Hepatocyte (in vitro differentiated cells): ENCODE data around the gene LUC7L. TPM values are rescaled to one million over a fixed set of nuclear protein-coding genes. Genes with fewer than 3 reads are reported as not detected.

Experiments
- DNase-seq: peaks from one replicate; pipeline ENCODE4 v3.0.0-alpha.2; 2016; ENCODE audit warnings: low spot score
- H2AFZ ChIP-seq: fragments of 200-600 bp; sonication (generic); 2 replicates; pipeline ENCODE4 v1.6.0; 2016; ENCODE audit warnings: antibody characterized with exemption, mild to moderate bottlenecking
- H3K27ac ChIP-seq: fragments of 200-600 bp; sonication (generic); 2 replicates; pipeline ENCODE4 v1.5.1; 2016; ENCODE audit warnings: mild to moderate bottlenecking
- H3K27me3 ChIP-seq: fragments of 200-600 bp; sonication (generic); 2 replicates; pipeline ENCODE4 v1.6.1; 2016
- H3K36me3 ChIP-seq: fragments of 200-600 bp; sonication (generic); replicated peaks from 2 replicates; pipeline ENCODE4 v1.5.1; 2016; ENCODE audit warnings: low read depth; ENCODE audit not compliant: insufficient read depth
- H3K4me1 ChIP-seq: fragments of 200-600 bp; sonication (generic); 2 replicates; pipeline ENCODE4 v1.5.1; 2016; ENCODE audit warnings: mild to moderate bottlenecking, moderate library complexity; ENCODE audit not compliant: insufficient read depth
- H3K4me2 ChIP-seq: fragments of 200-600 bp; sonication (generic); 2 replicates; pipeline ENCODE4 v1.6.0; 2016
- H3K4me3 ChIP-seq: fragments of 200-600 bp; sonication (generic); 2 replicates; pipeline ENCODE4 v1.5.1; 2016; ENCODE audit warnings: mild to moderate bottlenecking
- H3K79me2 ChIP-seq: fragments of 200-600 bp; sonication (generic); 2 replicates; pipeline ENCODE4 v1.6.0; 2017; ENCODE audit warnings: mild to moderate bottlenecking
- H3K9me2 ChIP-seq: fragments of 200-600 bp; sonication (generic); replicated peaks from 2 replicates; pipeline ENCODE4 v1.6.0; 2017; ENCODE audit warnings: mild to moderate bottlenecking; ENCODE audit not compliant: insufficient read depth
- H3K9me3 ChIP-seq: fragments of 200-600 bp; sonication (generic); 2 replicates; pipeline ENCODE4 v1.5.1; 2016; ENCODE audit warnings: low read depth, mild to moderate bottlenecking
- H4K20me1 ChIP-seq: fragments of 200-600 bp; sonication (generic); 2 replicates; pipeline ENCODE4 v1.6.0; 2016; ENCODE audit warnings: mild to moderate bottlenecking; ENCODE audit not compliant: insufficient read depth, poor library complexity, severe bottlenecking
- CTCF ChIP-seq: fragments of 200-600 bp; sonication (generic); IDR thresholded peaks from 2 replicates; pipeline ENCODE4 v1.5.1; 2016; ENCODE audit warnings: antibody characterized with exemption, mild to moderate bottlenecking; ENCODE audit not compliant: poor library complexity
- EZH2 ChIP-seq: fragments of 200-600 bp; sonication (generic); IDR thresholded peaks from 2 replicates; pipeline ENCODE4 v1.6.1; 2016; ENCODE audit warnings: antibody characterized with exemption, mild to moderate bottlenecking, borderline replicate concordance
- EZH2phosphoT487 ChIP-seq: fragments of 200-600 bp; sonication (generic); IDR thresholded peaks from one replicate; pipeline ENCODE4 v1.6.1; 2018; ENCODE audit warnings: antibody characterized with exemption, mild to moderate bottlenecking, low read depth, moderate library complexity; ENCODE audit not compliant: unreplicated experiment, severe bottlenecking
- WGBS: methylation state at CpG from one replicate; pipeline ENCODE4 v1.1.6; 2016; ENCODE audit warnings: low lambda C conversion rate; ENCODE audit errors: missing lambda C conversion rate; 5-methylcytosine and 5-hydroxymethylcytosine counted together
- polyA plus RNA-seq: library from polyadenylated mRNA; unstranded; fragments of >200 nt; fragmentation: Nextera tagmentation; extraction: Ambion mirVana; gene quantifications from 2 replicates; pipeline ENCODE4 v1.2.1, GENCODE V29; 2016
- total RNA-seq: library from RNA; depleted of rRNA; stranded (reverse); fragments of >200 nt; gene quantifications from 2 replicates; pipeline ENCODE4 v1.2.3, GENCODE V29; 2014

LUC7L gene
- total and polyA plus RNA-seq, 2 experiments from 2014 or later: 75.2 to 75.4 TPM

GRCh38 chr16:275786-276232, 46.6 kb upstream of the LUC7L start, which contains the start of gene RGS11:
TSS of gene RGS11 (minus strand) at chr16:275944. CDS start at chr16:275911, 33 bp downstream.
- no peak for DNase-seq
- Histone ChIP-seq H3K27ac (no peak within 1 kb of the TSS), H3K79me2 (no peaks in the 10 kb centered on the region), H2AFZ (no peak within 1 kb of the TSS), H3K4me2 (peak within 1 kb of the TSS; percentile 91), H3K4me1 (peaks cover 2% of the 10 kb centered on the region), H3K4me3 (no peak within 1 kb of the TSS), H3K9me3 (no peaks in the 10 kb centered on the region), H3K9me2 (no peaks in the 10 kb centered on the region), H3K36me3 (no peaks in the 10 kb centered on the region), H3K27me3 (peaks cover 41% of the 10 kb centered on the region), H4K20me1 (no peaks in the 10 kb centered on the region)
- whole genome bisulfite sequencing: no CpG with 5 or more reads among the region's 56 CpGs
- TF ChIP-seq CTCF (no peak), EZH2 (no peak), EZH2phosphoT487 (no peak)

DNA sequence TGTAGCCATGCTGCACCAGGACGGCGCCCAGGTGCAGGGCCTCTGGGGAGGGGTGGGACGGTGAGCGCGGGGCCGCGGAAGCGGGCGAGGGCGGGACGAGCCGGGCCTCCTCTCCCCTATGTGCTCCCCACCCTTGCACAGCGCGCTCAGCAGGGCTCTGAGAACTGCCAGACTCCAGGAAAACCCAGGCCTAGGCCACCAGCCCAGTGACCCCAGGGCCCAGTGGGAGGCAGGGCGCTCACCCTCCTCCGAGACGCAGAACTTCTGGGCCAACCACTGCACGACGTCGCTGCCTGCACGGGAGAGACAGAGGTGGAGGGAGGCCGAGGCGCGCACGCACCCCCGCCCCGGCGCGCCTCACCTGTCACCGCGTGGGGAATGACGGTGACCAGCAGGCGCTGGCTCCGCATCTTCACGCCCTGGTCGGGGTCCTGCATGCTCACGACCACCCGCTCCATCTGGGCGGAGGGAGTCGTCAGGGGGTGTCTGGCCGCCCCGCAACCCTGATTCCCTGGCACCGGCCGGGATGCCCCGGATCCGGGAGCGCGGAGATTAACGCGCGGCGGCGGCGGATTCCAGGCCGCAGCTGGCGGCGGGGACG, 45.9 kb upstream of the LUC7L start:
- Histone ChIP-seq H3K4me2 (peak overlapping the region; percentile 91), H3K4me1 (no peaks in the 10 kb centered on the region), H3K4me3 (no peak overlapping the region), H4K20me1 (no peaks in the 10 kb centered on the region), H2AFZ (no peak overlapping the region), H3K9me3 (no peaks in the 10 kb centered on the region), H3K27me3 (peaks cover 38% of the 10 kb centered on the region), H3K9me2 (no peaks in the 10 kb centered on the region), H3K79me2 (no peaks in the 10 kb centered on the region), H3K36me3 (no peaks in the 10 kb centered on the region), H3K27ac (no peak overlapping the region)
- TF ChIP-seq EZH2: peak; percentile 70
- TF ChIP-seq EZH2phosphoT487: no peak
- 9% methylated on average over 27 of the region's 58 CpGs for WGBS
- DNase-seq: no peak

- Histone ChIP-seq H3K9me2 (no peaks in the 10 kb centered on the region), H3K9me3 (no peaks in the 10 kb centered on the region), H4K20me1 (no peaks in the 10 kb centered on the region), H3K36me3 (no peaks in the 10 kb centered on the region), H3K27ac (no peak overlapping the region), H2AFZ (no peak overlapping the region), H3K4me2 (no peak overlapping the region), H3K4me3 (no peak overlapping the region), H3K79me2 (no peaks in the 10 kb centered on the region), H3K4me1 (no peaks in the 10 kb centered on the region), H3K27me3 (peaks cover 28% of the 10 kb centered on the region)
- DNase-seq: no peak
- 91% methylated on average over 24 of the region's 30 CpGs for WGBS
- no peak for TF ChIP-seq EZH2phosphoT487
- TF ChIP-seq CTCF: no peak
- TF ChIP-seq EZH2: no peak
These were observed 44.5 kb upstream of the LUC7L start for GRCh38 chr16:273547-274421.
